Karpas-422 (cell line): Measurements from ENCODE around the gene HOXC12. TPM values are rescaled to one million over a fixed set of nuclear protein-coding genes. Genes with fewer than 3 reads are reported as not detected.

Source experiments
- DNase-seq: peaks from one replicate; pipeline ENCODE4 v3.0.0-alpha.2; 2015
- H2AFZ ChIP-seq: fragments of 200-600 bp; sonication (generic); 2 replicates; pipeline ENCODE4 v1.6.1; 2014; ENCODE audit warnings: antibody characterized with exemption, low read length, mixed read lengths
- H3K27ac ChIP-seq: fragments of 200-600 bp; sonication (generic); 2 replicates; pipeline ENCODE4 v1.5.1; 2014; ENCODE audit warnings: mild to moderate bottlenecking, low read length, moderate library complexity
- H3K27me3 ChIP-seq: fragments of 200-600 bp; sonication (generic); 2 replicates; pipeline ENCODE4 v1.6.1; 2014; ENCODE audit warnings: low read length, mixed read lengths
- H3K36me3 ChIP-seq: fragments of 200-600 bp; sonication (generic); 2 replicates; pipeline ENCODE4 v1.6.1; 2014; ENCODE audit warnings: low read length, mixed read lengths; ENCODE audit not compliant: insufficient read depth
- H3K4me1 ChIP-seq: fragments of 200-600 bp; sonication (generic); 2 replicates; pipeline ENCODE4 v1.6.1; 2014; ENCODE audit warnings: mild to moderate bottlenecking, low read length, mixed read lengths
- H3K4me2 ChIP-seq: fragments of 200-600 bp; sonication (generic); 2 replicates; pipeline ENCODE4 v1.6.1; 2014; ENCODE audit warnings: low read length, low read depth, mild to moderate bottlenecking; ENCODE audit not compliant: poor library complexity, severe bottlenecking
- H3K4me3 ChIP-seq: fragments of 200-600 bp; sonication (generic); 2 replicates; pipeline ENCODE4 v1.5.1; 2014; ENCODE audit warnings: mild to moderate bottlenecking, antibody characterized with exemption, low read length, mixed read lengths
- H3K79me2 ChIP-seq: fragments of 200-600 bp; sonication (generic); 2 replicates; pipeline ENCODE4 v1.6.1; 2014; ENCODE audit warnings: mild to moderate bottlenecking, low read length, mixed read lengths
- H3K9ac ChIP-seq: fragments of 200-600 bp; sonication (generic); 2 replicates; pipeline ENCODE4 v1.6.0; 2014; ENCODE audit warnings: low read length
- H3K9me2 ChIP-seq: fragments of 200-600 bp; sonication (generic), shearing (Covaris generic); replicated peaks from 2 replicates; pipeline ENCODE4 v1.6.0; 2014; ENCODE audit warnings: mild to moderate bottlenecking, low read length, moderate library complexity; ENCODE audit not compliant: insufficient read depth
- H3K9me3 ChIP-seq: fragments of 300-700, 200-600 bp; sonication (generic); 2 replicates; pipeline ENCODE4 v1.6.1; 2014; ENCODE audit warnings: low read length, mixed read lengths
- H4K20me1 ChIP-seq: fragments of 200-600 bp; sonication (generic); 2 replicates; pipeline ENCODE4 v1.6.1; 2014; ENCODE audit warnings: mild to moderate bottlenecking, antibody characterized with exemption, low read length, low read depth; ENCODE audit not compliant: insufficient read depth
- total RNA-seq: library from RNA; depleted of rRNA; stranded (reverse); fragments of >200 nt; shearing (Covaris generic); gene quantifications from 2 replicates; pipeline ENCODE4 v1.2.3, GENCODE V29; 2014; ENCODE audit warnings: low replicate concordance

HOXC12 gene
- total RNA-seq, 1 experiment from 2014 or later = not detected

DNA sequence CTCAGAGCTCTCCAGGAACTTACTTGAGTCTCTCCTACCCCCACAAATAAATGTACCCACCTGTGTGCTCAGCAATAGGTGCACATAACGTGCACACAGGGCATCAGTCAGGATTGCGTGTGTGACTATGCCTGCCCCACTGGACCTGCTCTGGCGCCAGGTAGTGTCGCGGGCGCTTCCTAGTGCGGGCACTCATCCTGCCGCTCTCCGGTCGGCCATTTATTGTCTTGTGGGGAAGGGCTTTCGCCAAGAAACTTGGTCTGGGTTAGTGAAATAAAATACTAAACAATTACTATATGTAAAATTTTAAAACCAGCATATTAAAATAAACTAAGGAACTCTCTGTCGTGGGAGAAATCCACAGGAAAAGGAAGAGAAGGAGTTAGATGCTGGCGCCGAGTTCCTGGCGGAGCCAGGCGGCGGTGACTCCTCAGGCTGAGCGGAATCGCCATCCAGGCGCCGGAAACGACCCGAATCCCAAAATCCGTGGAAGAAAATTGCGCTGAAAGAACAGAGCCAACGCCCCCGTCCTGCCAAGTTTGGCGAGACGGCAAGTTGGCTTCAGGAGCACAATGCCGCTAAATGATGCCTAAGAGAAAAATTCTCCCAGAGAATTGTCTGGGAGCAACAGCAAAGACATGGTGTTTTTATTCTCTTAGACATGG is 24.0 kb upstream of the HOXC12 start:
- no peak overlapping the region for H2AFZ ChIP-seq
- H3K4me1 ChIP-seq = peaks cover 8% of the 10 kb centered on the region
- no peaks in the 10 kb centered on the region for H3K36me3 ChIP-seq
- H3K9me3 ChIP-seq = no peaks in the 10 kb centered on the region
- no peaks in the 10 kb centered on the region for H3K79me2 ChIP-seq
- H3K9ac ChIP-seq = no peak overlapping the region
- no peaks in the 10 kb centered on the region for H3K9me2 ChIP-seq
- DNase-seq = no peak
- H4K20me1 ChIP-seq = no peaks in the 10 kb centered on the region
- no peak overlapping the region for H3K4me2 ChIP-seq
- no peaks in the 10 kb centered on the region for H3K27me3 ChIP-seq
- no peak overlapping the region for H3K27ac ChIP-seq
- no peak overlapping the region for H3K4me3 ChIP-seq

- no peaks in the 10 kb centered on the region for H3K9me2 ChIP-seq
- H3K79me2 ChIP-seq = no peaks in the 10 kb centered on the region
- no peaks in the 10 kb centered on the region for H4K20me1 ChIP-seq
- no peak for DNase-seq
- no peak overlapping the region for H3K4me3 ChIP-seq
- no peaks in the 10 kb centered on the region for H3K36me3 ChIP-seq
- H3K27me3 ChIP-seq = no peaks in the 10 kb centered on the region
- no peak overlapping the region for H3K27ac ChIP-seq
- H2AFZ ChIP-seq = no peak overlapping the region
- H3K4me2 ChIP-seq = no peak overlapping the region
- peaks cover 9% of the 10 kb centered on the region for H3K4me1 ChIP-seq
- no peak overlapping the region for H3K9ac ChIP-seq
- H3K9me3 ChIP-seq = no peaks in the 10 kb centered on the region
Observed at GRCh38 chr12:53931844-53932581, 22.7 kb upstream of the HOXC12 start.

- H3K79me2 ChIP-seq = no peaks in the 10 kb centered on the region
- H4K20me1 ChIP-seq = no peaks in the 10 kb centered on the region
- no peak overlapping the region for H3K4me2 ChIP-seq
- H3K27me3 ChIP-seq = no peaks in the 10 kb centered on the region
- H2AFZ ChIP-seq = no peak overlapping the region
- DNase-seq = no peak
- H3K36me3 ChIP-seq = no peaks in the 10 kb centered on the region
- H3K9me3 ChIP-seq = no peaks in the 10 kb centered on the region
- H3K27ac ChIP-seq = no peak overlapping the region
- no peak overlapping the region for H3K4me3 ChIP-seq
- peaks cover 9% of the 10 kb centered on the region for H3K4me1 ChIP-seq
- H3K9me2 ChIP-seq = no peaks in the 10 kb centered on the region
- no peak overlapping the region for H3K9ac ChIP-seq
Observed at GRCh38 chr12:53932915-53933314, 21.8 kb upstream of the HOXC12 start.

DNA sequence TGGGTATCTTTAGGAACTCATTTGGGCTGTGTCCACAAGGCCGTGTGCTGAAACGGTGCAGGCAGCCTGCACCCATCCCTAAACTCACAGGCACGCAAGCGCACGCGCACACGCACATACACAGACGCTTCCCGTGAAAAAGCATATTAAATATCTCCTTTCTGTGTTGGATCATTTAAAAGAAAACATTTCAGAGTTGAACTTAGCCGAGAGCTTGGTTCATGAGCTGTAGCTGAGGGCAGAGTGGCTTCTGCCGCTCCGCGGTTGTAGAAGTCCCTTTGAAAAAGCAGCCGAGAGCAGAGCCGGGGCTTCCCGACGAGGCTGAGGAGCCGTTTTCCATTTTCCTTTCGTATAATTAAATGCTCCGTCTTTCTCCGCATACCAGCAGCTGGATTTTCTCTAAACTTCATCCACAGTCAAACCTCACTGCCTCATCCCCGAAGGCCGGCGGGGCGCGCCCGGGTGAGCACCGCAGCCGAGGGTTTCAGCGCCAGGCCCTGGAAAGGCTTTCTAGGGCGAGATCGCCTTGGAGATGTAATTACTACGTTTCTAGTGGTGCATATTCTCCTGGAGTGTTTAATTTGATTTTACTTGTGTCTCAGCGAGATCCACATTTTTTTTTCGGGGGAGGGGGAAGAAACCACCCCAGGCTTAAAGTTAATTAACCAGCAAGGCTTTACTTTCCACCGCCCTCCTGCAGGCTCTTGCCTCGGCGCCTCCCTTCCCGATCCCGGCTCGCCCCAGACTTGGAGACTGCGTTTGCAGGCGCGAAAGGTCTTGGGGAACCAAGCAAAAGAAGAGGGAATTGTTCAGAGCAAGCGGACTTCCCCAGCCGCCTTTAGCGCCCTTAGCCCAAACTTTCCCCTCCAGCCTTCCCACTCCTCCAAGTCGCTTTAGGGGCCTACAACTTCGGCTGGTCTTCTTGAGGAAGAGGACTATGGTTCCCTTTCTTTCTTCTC is 19.0 kb upstream of the HOXC12 start:
- H3K9me3 ChIP-seq = no peaks in the 10 kb centered on the region
- H3K27ac ChIP-seq = no peak overlapping the region

DNA sequence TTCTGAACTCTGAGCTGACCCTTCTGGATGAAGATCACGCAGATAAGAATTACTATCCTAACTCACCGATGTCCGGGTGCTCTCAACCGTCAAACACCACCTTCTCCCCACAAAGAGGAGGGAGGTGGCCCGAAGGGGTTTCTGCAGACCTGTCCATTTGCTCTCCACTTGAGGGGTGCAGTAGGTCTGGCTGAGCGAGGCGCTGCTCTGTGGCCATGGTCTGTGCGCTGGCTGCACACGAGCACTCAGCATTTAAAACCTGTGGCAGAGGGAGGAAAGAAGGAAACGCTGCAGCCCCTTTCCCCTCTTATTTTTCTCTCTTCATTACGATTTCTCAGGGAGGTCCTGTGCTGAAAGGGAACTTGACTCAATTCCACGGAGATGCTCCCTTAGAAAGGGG is 17.6 kb upstream of the HOXC12 start:
- Histone ChIP-seq H4K20me1 (no peaks in the 10 kb centered on the region), H3K36me3 (no peaks in the 10 kb centered on the region), H3K4me2 (no peak overlapping the region), H3K27ac (no peak overlapping the region), H2AFZ (no peak overlapping the region), H3K9ac (no peak overlapping the region), H3K79me2 (no peaks in the 10 kb centered on the region), H3K4me1 (peaks cover 9% of the 10 kb centered on the region), H3K9me2 (no peaks in the 10 kb centered on the region), H3K4me3 (no peak overlapping the region), H3K9me3 (no peaks in the 10 kb centered on the region), H3K27me3 (no peaks in the 10 kb centered on the region)
- DNase-seq = no peak

More for the DNA sequence above, 19.0 kb upstream of the HOXC12 start:
- no peak overlapping the region for H3K9ac ChIP-seq
- no peaks in the 10 kb centered on the region for H4K20me1 ChIP-seq
- peaks cover 9% of the 10 kb centered on the region for H3K4me1 ChIP-seq
- DNase-seq = no peak
- no peak overlapping the region for H3K4me2 ChIP-seq
- no peaks in the 10 kb centered on the region for H3K36me3 ChIP-seq
- H3K9me2 ChIP-seq = no peaks in the 10 kb centered on the region
- H3K4me3 ChIP-seq = no peak overlapping the region
- H3K27me3 ChIP-seq = no peaks in the 10 kb centered on the region
- no peak overlapping the region for H2AFZ ChIP-seq
- H3K79me2 ChIP-seq = no peaks in the 10 kb centered on the region

GRCh38 chr12:53937596-53938325 is 16.9 kb upstream of the HOXC12 start:
- no peak overlapping the region for H3K9ac ChIP-seq
- H3K4me3 ChIP-seq = no peak overlapping the region
- no peaks in the 10 kb centered on the region for H3K36me3 ChIP-seq
- peaks cover 9% of the 10 kb centered on the region for H3K4me1 ChIP-seq
- H3K79me2 ChIP-seq = no peaks in the 10 kb centered on the region
- no peak for DNase-seq
- no peak overlapping the region for H3K27ac ChIP-seq
- no peaks in the 10 kb centered on the region for H4K20me1 ChIP-seq
- H3K9me3 ChIP-seq = no peaks in the 10 kb centered on the region
- no peak overlapping the region for H2AFZ ChIP-seq
- H3K27me3 ChIP-seq = no peaks in the 10 kb centered on the region
- H3K4me2 ChIP-seq = no peak overlapping the region
- no peaks in the 10 kb centered on the region for H3K9me2 ChIP-seq

DNA sequence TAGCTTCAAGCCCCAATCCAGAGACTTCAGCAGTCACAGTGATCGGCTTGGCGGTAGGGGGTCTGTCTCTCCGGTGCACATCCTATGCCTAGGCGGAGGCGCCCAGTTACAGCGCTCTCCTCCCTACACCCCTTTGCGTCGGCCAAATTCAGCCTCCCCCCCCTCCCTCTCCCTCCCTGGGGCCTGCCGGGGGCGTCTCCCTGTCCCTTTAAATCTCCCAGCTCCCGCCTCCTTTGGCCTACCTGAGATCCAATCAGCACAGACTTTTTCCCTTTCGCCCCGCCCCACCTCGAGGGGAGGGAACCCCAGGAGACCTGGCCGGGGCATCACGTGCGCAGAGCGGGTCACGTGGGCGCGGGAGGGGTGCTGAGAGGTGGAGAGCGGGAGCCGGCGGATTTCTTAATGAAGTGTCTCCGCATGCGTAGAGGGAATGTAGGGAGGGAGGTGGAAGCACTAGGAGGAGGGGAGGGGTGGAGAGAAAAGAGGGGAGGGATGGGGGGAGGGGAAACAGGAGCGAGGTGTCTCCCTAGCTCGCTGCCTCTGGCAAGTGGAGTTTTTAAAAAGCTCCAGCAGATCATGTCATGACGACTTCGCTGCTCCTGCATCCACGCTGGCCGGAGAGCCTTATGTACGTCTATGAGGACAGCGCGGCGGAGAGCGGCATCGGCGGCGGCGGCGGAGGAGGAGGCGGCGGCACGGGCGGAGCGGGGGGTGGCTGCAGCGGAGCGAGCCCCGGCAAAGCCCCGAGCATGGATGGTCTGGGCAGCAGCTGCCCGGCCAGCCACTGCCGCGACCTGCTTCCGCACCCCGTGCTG is 16.2 kb upstream of the HOXC12 start, which contains the start of gene HOXC13:
HOXC13 (plus strand) TSS at position 506 of the 815 bp plus-strand sequence; CDS start at position 582, 76 bp downstream.
- Histone ChIP-seq H3K4me3 (no peak within 1 kb of the TSS), H2AFZ (no peak within 1 kb of the TSS), H3K79me2 (no peaks in the 10 kb centered on the region), H3K4me1 (peaks cover 9% of the 10 kb centered on the region), H3K9ac (no peak within 1 kb of the TSS), H3K9me2 (no peaks in the 10 kb centered on the region), H3K27me3 (no peaks in the 10 kb centered on the region), H4K20me1 (no peaks in the 10 kb centered on the region), H3K27ac (no peak within 1 kb of the TSS), H3K4me2 (no peak within 1 kb of the TSS), H3K36me3 (no peaks in the 10 kb centered on the region), H3K9me3 (no peaks in the 10 kb centered on the region)
- DNase-seq = peak; percentile 71
